Lower leg skin (tissue), 3 donors: ENCODE measurements around the gene ACVR1.

Source experiments
- CTCF ChIP-seq, 3 donors: fragments of 450-650 bp; IDR thresholded peaks; one replicate each; pipeline ENCODE4 v1.5.1; 2016; ENCODE audit warnings: antibody characterized with exemption in 3 of 3, mild to moderate bottlenecking in 3 of 3, moderate library complexity in 2 of 3
- POLR2A ChIP-seq, 2 donors: fragments of 450-650 bp; IDR thresholded peaks; one replicate each; pipeline ENCODE4 v1.6.1; 2016 to 2017; ENCODE audit warnings: antibody characterized with exemption in 2 of 2, mild to moderate bottlenecking in 1 of 2, moderate library complexity in 1 of 2

GRCh38 chr2:157894694-157895435 is 18.7 kb upstream of the ACVR1 start:
- no peak for TF ChIP-seq CTCF (IDR thresholded peaks at IDR 0.05)
- no peak for TF ChIP-seq POLR2A (IDR thresholded peaks at IDR 0.05)
